ENCODE data around the gene INTS14. TPM values are rescaled to one million over a fixed set of nuclear protein-coding genes. Genes with fewer than 3 reads are reported as not detected.

The INTS14 gene
- total RNA-seq, 3 donors from 2014 or later (not counting 1 experiment from before 2014, with no cell fraction given): 23.5 to 33.6 (median 26.4) TPM

GRCh38 chr15:65598468-65598867 lies 12.5 kb downstream of the INTS14 start:
- 100% methylated on average over 2 of the region's 2 CpGs for WGBS (ENCODE audit: insufficient coverage)
- peaks cover 23% of the 10 kb centered on the region for H3K36me3 Mint-ChIP-seq
- no peak for TF ChIP-seq CTCF (IDR thresholded peaks at IDR 0.05)

GRCh38 chr15:65595960-65596359 lies 15.0 kb downstream of the INTS14 start:
- ATAC-seq (no peak), DNase-seq (peak in 1 of 2 donors; percentile 59)
- H3K27ac ChIP-seq (ENCODE audit: low read length): no peak overlapping the region
- no peaks in the 10 kb centered on the region for H3K4me1 Mint-ChIP-seq
- no peaks in the 10 kb centered on the region for H3K27me3 Mint-ChIP-seq (ENCODE audit: low read depth in 2 of 2)
- H3K4me1 ChIP-seq (ENCODE audit: control insufficient read depth, insufficient read depth, low read length): no peaks in the 10 kb centered on the region
- H3K4me3 ChIP-seq (ENCODE audit: low read length): no peak overlapping the region
- no peaks in the 10 kb centered on the region for H3K9me3 Mint-ChIP-seq
- H3K36me3 ChIP-seq (ENCODE audit: control insufficient read depth, insufficient read depth, low read length): peaks cover 74% of the 10 kb centered on the region
- no peaks in the 10 kb centered on the region for H3K9me3 ChIP-seq (ENCODE audit: control insufficient read depth, insufficient read depth, low read length)
- H3K27me3 ChIP-seq (ENCODE audit: control insufficient read depth, insufficient read depth, low read length): no peaks in the 10 kb centered on the region
- no peak for TF ChIP-seq CTCF (IDR thresholded peaks at IDR 0.05)
- intact Hi-C loops (cut with micrococcal nuclease): no loop called here
- H3K27ac Mint-ChIP-seq: no peak overlapping the region
- H3K36me3 Mint-ChIP-seq: peaks cover 38% of the 10 kb centered on the region
- no peak overlapping the region for H3K4me3 Mint-ChIP-seq
- 84% methylated on average over 2 of the region's 3 CpGs for WGBS (ENCODE audit: insufficient coverage)

More at GRCh38 chr15:65598468-65598867, 12.5 kb downstream of the INTS14 start:
- Mint-ChIP-seq H3K4me3 (no peak overlapping the region), H3K9me3 (no peaks in the 10 kb centered on the region), H3K27me3 (ENCODE audit: low read depth in 2 of 2) (no peaks in the 10 kb centered on the region), H3K27ac (no peak overlapping the region), H3K4me1 (no peaks in the 10 kb centered on the region)
- ATAC-seq (no peak), DNase-seq (no peak)
- intact Hi-C loops (cut with micrococcal nuclease): no loop called here
- no peaks in the 10 kb centered on the region for H3K4me1 ChIP-seq (ENCODE audit: control insufficient read depth, insufficient read depth, low read length)
- H3K4me3 ChIP-seq (ENCODE audit: low read length): no peak overlapping the region
- H3K27me3 ChIP-seq (ENCODE audit: control insufficient read depth, insufficient read depth, low read length): no peaks in the 10 kb centered on the region
- no peaks in the 10 kb centered on the region for H3K9me3 ChIP-seq (ENCODE audit: control insufficient read depth, insufficient read depth, low read length)
- H3K36me3 ChIP-seq (ENCODE audit: control insufficient read depth, insufficient read depth, low read length): peaks cover 57% of the 10 kb centered on the region
- H3K27ac ChIP-seq (ENCODE audit: low read length): no peak overlapping the region

- H3K9me3 ChIP-seq (ENCODE audit: control insufficient read depth, insufficient read depth, low read length): no peaks in the 10 kb centered on the region
- no peak for DNase-seq
- no peaks in the 10 kb centered on the region for H3K27me3 ChIP-seq (ENCODE audit: control insufficient read depth, insufficient read depth, low read length)
- no peak for ATAC-seq
- H3K27ac ChIP-seq (ENCODE audit: low read length): no peak overlapping the region
- peaks cover 32% of the 10 kb centered on the region for H3K36me3 Mint-ChIP-seq
- no peak overlapping the region for H3K4me3 Mint-ChIP-seq
- peaks cover 55% of the 10 kb centered on the region for H3K36me3 ChIP-seq (ENCODE audit: control insufficient read depth, insufficient read depth, low read length)
- intact Hi-C loops (cut with micrococcal nuclease): no loop called here
- no peak for TF ChIP-seq CTCF (IDR thresholded peaks at IDR 0.05)
- peaks cover 22 to 24% of the 10 kb centered on the region in 2 donors for H3K4me1 Mint-ChIP-seq
- no peaks in the 10 kb centered on the region for H3K4me1 ChIP-seq (ENCODE audit: control insufficient read depth, insufficient read depth, low read length)
- 100% methylated on average over 1 of the region's 1 CpG for WGBS (ENCODE audit: insufficient coverage)
- H3K9me3 Mint-ChIP-seq: no peaks in the 10 kb centered on the region
- no peaks in the 10 kb centered on the region for H3K27me3 Mint-ChIP-seq (ENCODE audit: low read depth in 2 of 2)
- no peak overlapping the region for H3K4me3 ChIP-seq (ENCODE audit: low read length)
- H3K27ac Mint-ChIP-seq: no peak overlapping the region
Measured at GRCh38 chr15:65587094-65587493, 23.8 kb downstream of the INTS14 start.

DNA sequence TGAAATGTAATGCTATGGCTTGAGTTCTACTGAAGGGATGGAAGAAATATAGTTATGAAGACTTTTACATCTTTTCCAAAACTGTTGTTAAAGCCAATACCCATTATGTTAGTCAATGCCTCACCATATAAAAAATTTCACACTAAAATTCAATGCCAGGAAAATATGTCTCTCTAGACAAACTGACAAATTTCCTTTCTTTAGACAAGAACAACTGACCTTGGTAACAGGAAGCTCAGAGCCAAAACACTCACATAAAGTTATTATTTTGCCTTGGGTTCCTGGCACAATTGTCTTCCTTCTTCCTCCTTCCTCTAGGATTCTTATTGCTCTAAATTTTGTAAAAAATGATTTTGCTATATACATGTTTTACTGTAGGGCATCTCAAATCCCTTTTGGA lies 26.7 kb downstream of the INTS14 start:
- no peaks in the 10 kb centered on the region for H3K27me3 ChIP-seq (ENCODE audit: control insufficient read depth, insufficient read depth, low read length)
- no peak for ATAC-seq
- no peaks in the 10 kb centered on the region for H3K4me1 ChIP-seq (ENCODE audit: control insufficient read depth, insufficient read depth, low read length)
- TF ChIP-seq CTCF (IDR thresholded peaks at IDR 0.05): no peak
- Mint-ChIP-seq H3K4me1 (peaks cover 24 to 26% of the 10 kb centered on the region in 2 donors), H3K4me3 (no peak overlapping the region), H3K27ac (peak overlapping the region; percentile 87 to 89), H3K27me3 (ENCODE audit: low read depth in 2 of 2) (no peaks in the 10 kb centered on the region), H3K36me3 (peaks cover 13% of the 10 kb centered on the region), H3K9me3 (no peaks in the 10 kb centered on the region)
- H3K9me3 ChIP-seq (ENCODE audit: control insufficient read depth, insufficient read depth, low read length): no peaks in the 10 kb centered on the region
- DNase-seq: no peak
- no peak overlapping the region for H3K4me3 ChIP-seq (ENCODE audit: low read length)
- H3K27ac ChIP-seq (ENCODE audit: low read length): peak overlapping the region; percentile 51
- intact Hi-C loops (cut with micrococcal nuclease): no loop called here
- H3K36me3 ChIP-seq (ENCODE audit: control insufficient read depth, insufficient read depth, low read length): peaks cover 52% of the 10 kb centered on the region
